Stomach smooth muscle (tissue), 2 donors: ENCODE results near the gene GPRIN2.
"Not testable (repeated sequence)": the region's sequence is repeated elsewhere in the genome, so short reads cannot be mapped to it uniquely, and the experiment has no call there.

ENCODE experiments used
- H3K27ac ChIP-seq: one replicate; pipeline ENCODE4 v1.7.0; 2013; ENCODE audit warnings: mild to moderate bottlenecking, low read length, inconsistent platforms
- H3K27me3 ChIP-seq, 2 donors: one replicate each; pipeline ENCODE4 v1.7.0; 2013; ENCODE audit warnings: low read length in 2 of 2; ENCODE audit not compliant: insufficient read depth in 2 of 2, control insufficient read depth in 1 of 2
- H3K36me3 ChIP-seq, 2 donors: one replicate each; pipeline ENCODE4 v1.7.0; 2013; ENCODE audit warnings: low read length in 2 of 2; ENCODE audit not compliant: control insufficient read depth in 2 of 2, insufficient read depth in 2 of 2
- H3K4me1 ChIP-seq: one replicate; pipeline ENCODE4 v1.7.0; 2013; ENCODE audit warnings: low read length; ENCODE audit not compliant: control insufficient read depth, insufficient read depth
- H3K4me3 ChIP-seq, 2 donors: one replicate each; pipeline ENCODE4 v1.7.0; 2013; ENCODE audit warnings: low read length in 2 of 2
- H3K9ac ChIP-seq, 2 donors: one replicate each; pipeline ENCODE4 v1.7.0; 2013; ENCODE audit warnings: low read length in 2 of 2, mild to moderate bottlenecking in 1 of 2
- H3K9me3 ChIP-seq, 2 donors: one replicate each; pipeline ENCODE4 v1.7.0; 2013; ENCODE audit warnings: low read length in 2 of 2; ENCODE audit not compliant: control insufficient read depth in 2 of 2
- donor health status: healthy.
- donor health status: Pancreatic carcinoma.

Gene GPRIN2

GRCh38 chr10:46515366-46515765 is 41.1 kb downstream of the GPRIN2 start:
- Histone ChIP-seq H3K9ac (no peak overlapping the region), H3K4me3 (no peak overlapping the region), H3K4me1 (peaks cover 8% of the 10 kb centered on the region), H3K27ac (no peak overlapping the region), H3K27me3 (peaks cover 0 to 35% of the 10 kb centered on the region in 2 donors), H3K9me3 (peaks cover 0 to 3% of the 10 kb centered on the region in 2 donors), H3K36me3 (no peaks in the 10 kb centered on the region)

GRCh38 chr10:46514899-46515298 is 41.6 kb downstream of the GPRIN2 start:
- Histone ChIP-seq H3K36me3 (no peaks in the 10 kb centered on the region), H3K9ac (no peak overlapping the region), H3K27ac (no peak overlapping the region), H3K9me3 (no peaks in the 10 kb centered on the region), H3K27me3 (peaks cover 0 to 34% of the 10 kb centered on the region in 2 donors), H3K4me1 (peaks cover 6% of the 10 kb centered on the region), H3K4me3 (no peak overlapping the region)

- peaks cover 6% of the 10 kb centered on the region for H3K4me1 ChIP-seq
- no peak overlapping the region for H3K27ac ChIP-seq
- no peaks in the 10 kb centered on the region for H3K9me3 ChIP-seq
- no peak overlapping the region for H3K9ac ChIP-seq
- H3K27me3 ChIP-seq: peaks cover 0 to 31% of the 10 kb centered on the region in 2 donors
- H3K36me3 ChIP-seq: no peaks in the 10 kb centered on the region
- H3K4me3 ChIP-seq: no peak overlapping the region
Measured at GRCh38 chr10:46514431-46514861, 42.0 kb downstream of the GPRIN2 start.

GRCh38 chr10:46513333-46513732 is 43.1 kb downstream of the GPRIN2 start:
- not testable (repeated sequence) for H3K4me3 ChIP-seq, H3K4me1 ChIP-seq

GRCh38 chr10:46512725-46513124 is 43.7 kb downstream of the GPRIN2 start:
- H3K36me3 ChIP-seq, H3K27ac ChIP-seq, H3K4me3 ChIP-seq, H3K9me3 ChIP-seq, H3K9ac ChIP-seq, H3K4me1 ChIP-seq: not testable (repeated sequence)
- peaks cover 0 to 26% of the 10 kb centered on the region in 2 donors for H3K27me3 ChIP-seq

More at GRCh38 chr10:46513333-46513732, 43.1 kb downstream of the GPRIN2 start:
- H3K27ac ChIP-seq, H3K9me3 ChIP-seq, H3K36me3 ChIP-seq, H3K9ac ChIP-seq: not testable (repeated sequence)
- peaks cover 0 to 30% of the 10 kb centered on the region in 2 donors for H3K27me3 ChIP-seq

- H3K4me3 ChIP-seq, H3K36me3 ChIP-seq, H3K27ac ChIP-seq, H3K9me3 ChIP-seq, H3K4me1 ChIP-seq, H3K9ac ChIP-seq: not testable (repeated sequence)
- H3K27me3 ChIP-seq: peaks cover 0 to 20% of the 10 kb centered on the region in 2 donors
Measured at GRCh38 chr10:46512002-46512401, 44.5 kb downstream of the GPRIN2 start.
